Measurements from ENCODE around the gene SLC37A1. TPM values are rescaled to one million over a fixed set of nuclear protein-coding genes. Genes with fewer than 3 reads are reported as not detected.

Gene SLC37A1
- total RNA-seq, 1 donor from 2014 or later = 21.6 TPM

DNA sequence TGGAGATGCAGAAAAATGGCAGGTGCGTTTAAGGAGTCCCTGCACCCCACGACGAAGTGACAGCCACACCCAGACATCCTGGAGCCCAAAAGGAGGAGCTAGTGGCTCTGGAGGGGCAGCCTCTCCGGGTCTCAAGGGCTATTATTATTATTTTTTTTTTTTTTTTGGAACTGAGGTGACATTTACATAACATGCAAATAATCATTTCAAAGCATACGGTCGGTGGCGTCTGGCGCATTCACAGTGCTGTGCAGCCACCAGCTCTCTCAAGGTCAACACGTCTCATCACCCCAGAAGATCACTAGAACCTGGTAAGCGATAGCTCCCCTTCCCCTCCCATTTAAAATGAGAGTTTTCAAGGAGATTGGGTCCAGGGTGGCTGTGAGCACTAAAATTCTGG is 72.2 kb downstream of the SLC37A1 start:
- no peaks in the 10 kb centered on the region for H3K36me3 ChIP-seq
- TF ChIP-seq CTCF (IDR thresholded peaks at IDR 0.05) = no peak
- H3K9me3 ChIP-seq = no peaks in the 10 kb centered on the region
- no peaks in the 10 kb centered on the region for H3K27me3 ChIP-seq
- H3K4me3 ChIP-seq = no peak overlapping the region
- intact Hi-C loops (cut with DNase I) = no loop called here
- no peaks in the 10 kb centered on the region for H3K4me1 ChIP-seq
- DNase-seq (no peak), ATAC-seq (no peak)
- H3K27ac ChIP-seq = no peak overlapping the region

GRCh38 chr21:42586406-42586805 is 72.8 kb downstream of the SLC37A1 start:
- H3K36me3 ChIP-seq = no peaks in the 10 kb centered on the region
- H3K9me3 ChIP-seq = no peaks in the 10 kb centered on the region
- ATAC-seq (no peak), DNase-seq (no peak)
- no peaks in the 10 kb centered on the region for H3K4me1 ChIP-seq
- no peak overlapping the region for H3K4me3 ChIP-seq
- no peak overlapping the region for H3K27ac ChIP-seq
- no peak for TF ChIP-seq CTCF (IDR thresholded peaks at IDR 0.05)
- no peaks in the 10 kb centered on the region for H3K27me3 ChIP-seq
- intact Hi-C loops (cut with DNase I) = no loop called here

GRCh38 chr21:42587036-42587435 is 73.4 kb downstream of the SLC37A1 start:
- no peak for ATAC-seq
- Histone ChIP-seq H3K4me1 (no peaks in the 10 kb centered on the region), H3K4me3 (no peak overlapping the region), H3K27me3 (no peaks in the 10 kb centered on the region), H3K9me3 (no peaks in the 10 kb centered on the region), H3K27ac (no peak overlapping the region), H3K36me3 (no peaks in the 10 kb centered on the region)
- TF ChIP-seq CTCF (IDR thresholded peaks at IDR 0.05) = no peak
- intact Hi-C loops (cut with DNase I) = no loop called here
- DNase-seq = no peak

- ATAC-seq (no peak), DNase-seq (no peak)
- H3K4me3 ChIP-seq = no peak overlapping the region
- intact Hi-C loops (cut with DNase I) = loop anchor here (5.0 kb wide), 1 partner anchor 227 kb away; no protein-coding TSS in a partner anchor
- H3K9me3 ChIP-seq = no peaks in the 10 kb centered on the region
- no peak for TF ChIP-seq CTCF (IDR thresholded peaks at IDR 0.05)
- no peak overlapping the region for H3K27ac ChIP-seq
- H3K36me3 ChIP-seq = no peaks in the 10 kb centered on the region
- no peaks in the 10 kb centered on the region for H3K27me3 ChIP-seq
- no peaks in the 10 kb centered on the region for H3K4me1 ChIP-seq
Observed at GRCh38 chr21:42590431-42591131, 76.9 kb downstream of the SLC37A1 start.

DNA sequence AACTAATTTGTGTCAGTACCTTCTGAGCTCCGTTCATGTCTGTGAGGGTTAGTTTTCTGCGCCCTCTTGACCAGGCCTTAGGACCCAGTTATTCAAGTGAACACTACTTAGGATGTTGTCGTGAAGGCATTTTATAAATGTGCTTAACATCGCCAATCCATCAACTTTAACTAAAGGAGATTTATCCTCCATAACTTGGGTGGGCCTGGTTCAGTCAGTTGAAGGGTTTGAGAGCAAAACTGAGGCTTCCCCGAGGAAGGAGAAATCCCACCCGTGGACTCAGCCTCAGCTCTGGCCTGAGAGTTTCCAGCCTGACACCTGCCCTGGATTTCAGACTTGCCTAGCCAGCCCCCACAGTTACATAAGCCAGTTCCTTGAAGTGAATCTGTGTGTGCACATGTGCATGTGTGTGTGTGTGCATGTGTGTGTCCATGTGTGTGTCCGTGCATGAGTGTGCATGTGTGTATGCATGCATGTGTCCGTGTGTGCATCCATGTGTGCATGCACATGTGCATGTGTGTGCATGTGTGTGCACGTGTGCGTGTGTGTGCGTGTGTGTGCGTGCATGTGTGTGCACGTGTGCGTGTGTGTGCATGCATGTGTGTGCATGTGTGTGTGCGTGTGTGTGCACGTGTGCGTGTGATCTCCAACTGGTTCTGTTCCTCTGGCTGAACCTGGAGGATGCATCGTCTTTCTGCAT is 77.7 kb downstream of the SLC37A1 start:
- TF ChIP-seq CTCF (IDR thresholded peaks at IDR 0.05) = no peak
- no peak overlapping the region for H3K4me3 ChIP-seq
- H3K4me1 ChIP-seq = no peaks in the 10 kb centered on the region
- no peak for DNase-seq
- H3K9me3 ChIP-seq = no peaks in the 10 kb centered on the region
- no peaks in the 10 kb centered on the region for H3K27me3 ChIP-seq
- no peaks in the 10 kb centered on the region for H3K36me3 ChIP-seq
- intact Hi-C loops (cut with DNase I) = loop anchor here (5.0 kb wide), 1 partner anchor 226 kb away; no protein-coding TSS in a partner anchor
- ATAC-seq = peak; percentile 8
- no peak overlapping the region for H3K27ac ChIP-seq

Data from upper lobe of right lung (tissue), 1 donor.